Measurements from ENCODE around the gene LHPP.
A peak's percentile ranks its signal among the peaks of the same experiment; 100 is the strongest.

Gene LHPP

GRCh38 chr10:124517931-124518330 is 56.3 kb downstream of the LHPP start:
- Histone ChIP-seq H3K27ac (ENCODE audit: extremely low read depth, low read depth, low read length) (no peak overlapping the region), H3K36me3 (ENCODE audit: control insufficient read depth in 2 of 2, insufficient read depth in 1 of 2, low read length in 2 of 2) (no peaks in the 10 kb centered on the region), H3K4me3 (ENCODE audit: low read depth, low read length) (no peak overlapping the region), H3K9me3 (ENCODE audit: control insufficient read depth, insufficient read depth, low read depth, low read length) (no peaks in the 10 kb centered on the region), H3K4me1 (ENCODE audit: control insufficient read depth, insufficient read depth, low read length) (no peaks in the 10 kb centered on the region)
- ChIA-PET CTCF (no interaction called here), POLR2A (no interaction called here)
- TF ChIP-seq KLF10 (tag by site-specific recombination; IDR thresholded peaks at IDR 0.05) = no peak
- TF ChIP-seq ZNF24 (tag by site-specific recombination; IDR thresholded peaks at IDR 0.05) = no peak
- TF ChIP-seq PRDM1 (tag by site-specific recombination; IDR thresholded peaks at IDR 0.05) = no peak
- no peak for TF ChIP-seq ZBTB20 (tag by site-specific recombination; IDR thresholded peaks at IDR 0.05)
- no peak for TF ChIP-seq ZNF266 (tag by site-specific recombination; IDR thresholded peaks at IDR 0.05; ENCODE audit: low read depth)
- no peak for TF ChIP-seq KLF9 (tag by site-specific recombination; IDR thresholded peaks at IDR 0.05; ENCODE audit: low read depth)
- TF ChIP-seq ZNF596 (tag by site-specific recombination; IDR thresholded peaks at IDR 0.05) = no peak

DNA sequence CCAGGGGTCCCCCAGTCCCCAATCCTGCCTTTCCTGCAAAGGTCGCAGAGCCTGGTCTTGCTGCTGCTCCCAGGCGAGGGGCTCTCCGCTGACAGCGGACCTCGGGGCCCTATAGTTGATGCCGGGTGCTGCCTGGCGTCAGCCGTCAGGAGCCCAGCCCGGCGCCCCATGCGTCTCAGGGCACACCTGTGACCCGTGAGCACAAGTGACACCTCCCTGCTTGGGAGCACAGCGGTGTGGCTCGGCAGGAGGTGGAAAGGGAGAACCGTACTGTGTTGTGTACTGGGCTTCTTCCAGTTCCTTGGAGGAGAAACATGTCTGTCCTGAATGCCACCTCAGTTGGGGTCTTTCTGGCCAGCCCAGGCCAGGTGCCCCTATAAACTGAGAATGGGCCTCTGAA is 56.7 kb downstream of the LHPP start:
- CTCF ChIA-PET = no interaction called here

GRCh38 chr10:124520558-124521428 is 59.2 kb downstream of the LHPP start:
- ChIA-PET POLR2A (no interaction called here), CTCF (interaction anchor here (0.7 to 1.1 kb wide), 3 partner anchors 8 to 226 kb away, joined by 3 read pairs; no protein-coding TSS in a partner anchor)
- Histone ChIP-seq H3K36me3 (ENCODE audit: control insufficient read depth in 2 of 2, insufficient read depth in 1 of 2, low read length in 2 of 2) (no peaks in the 10 kb centered on the region), H3K9me3 (ENCODE audit: control insufficient read depth, insufficient read depth, low read depth, low read length) (no peaks in the 10 kb centered on the region), H3K27ac (ENCODE audit: extremely low read depth, low read depth, low read length) (no peak overlapping the region), H3K4me3 (ENCODE audit: low read depth, low read length) (no peak overlapping the region), H3K4me1 (ENCODE audit: control insufficient read depth, insufficient read depth, low read length) (no peaks in the 10 kb centered on the region)
- TF ChIP-seq ZNF513 (tag by site-specific recombination; IDR thresholded peaks at IDR 0.05) (no peak), GLIS1 (tag by site-specific recombination; IDR thresholded peaks at IDR 0.05) (peak; percentile 11; the same call in 1 of the 2 replicates), ZNF341 (tag by site-specific recombination; IDR thresholded peaks at IDR 0.05; ENCODE audit: low read depth) (0 out of 2 replicates have a peak, but pooled peaks have one; percentile 19)

More for the DNA sequence above, 56.7 kb downstream of the LHPP start:
- no peaks in the 10 kb centered on the region for H3K4me1 ChIP-seq (ENCODE audit: control insufficient read depth, insufficient read depth, low read length)
- TF ChIP-seq ZNF248 (tag by site-specific recombination; IDR thresholded peaks at IDR 0.05) (no peak), ZNF239 (tag by site-specific recombination; IDR thresholded peaks at IDR 0.05) (no peak), KLF16 (tag by site-specific recombination; IDR thresholded peaks at IDR 0.05) (no peak), ZNF416 (tag by site-specific recombination; IDR thresholded peaks at IDR 0.05) (no peak), ZNF600 (tag by site-specific recombination; IDR thresholded peaks at IDR 0.05) (no peak), ZBTB1 (tag by site-specific recombination; IDR thresholded peaks at IDR 0.05) (no peak)
- TF ChIP-seq, protein P1, sequence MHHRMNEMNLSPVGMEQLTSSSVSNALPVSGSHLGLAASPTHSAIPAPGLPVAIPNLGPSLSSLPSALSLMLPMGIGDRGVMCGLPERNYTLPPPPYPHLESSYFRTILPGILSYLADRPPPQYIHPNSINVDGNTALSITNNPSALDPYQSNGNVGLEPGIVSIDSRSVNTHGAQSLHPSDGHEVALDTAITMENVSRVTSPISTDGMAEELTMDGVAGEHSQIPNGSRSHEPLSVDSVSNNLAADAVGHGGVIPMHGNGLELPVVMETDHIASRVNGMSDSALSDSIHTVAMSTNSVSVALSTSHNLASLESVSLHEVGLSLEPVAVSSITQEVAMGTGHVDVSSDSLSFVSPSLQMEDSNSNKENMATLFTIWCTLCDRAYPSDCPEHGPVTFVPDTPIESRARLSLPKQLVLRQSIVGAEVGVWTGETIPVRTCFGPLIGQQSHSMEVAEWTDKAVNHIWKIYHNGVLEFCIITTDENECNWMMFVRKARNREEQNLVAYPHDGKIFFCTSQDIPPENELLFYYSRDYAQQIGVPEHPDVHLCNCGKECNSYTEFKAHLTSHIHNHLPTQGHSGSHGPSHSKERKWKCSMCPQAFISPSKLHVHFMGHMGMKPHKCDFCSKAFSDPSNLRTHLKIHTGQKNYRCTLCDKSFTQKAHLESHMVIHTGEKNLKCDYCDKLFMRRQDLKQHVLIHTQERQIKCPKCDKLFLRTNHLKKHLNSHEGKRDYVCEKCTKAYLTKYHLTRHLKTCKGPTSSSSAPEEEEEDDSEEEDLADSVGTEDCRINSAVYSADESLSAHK (tag by site-specific recombination; IDR thresholded peaks at IDR 0.05) = no peak
- H3K9me3 ChIP-seq (ENCODE audit: control insufficient read depth, insufficient read depth, low read depth, low read length) = no peaks in the 10 kb centered on the region
- H3K4me3 ChIP-seq (ENCODE audit: low read depth, low read length) = no peak overlapping the region
- no peak overlapping the region for H3K27ac ChIP-seq (ENCODE audit: extremely low read depth, low read depth, low read length)
- POLR2A ChIA-PET = no interaction called here
- no peaks in the 10 kb centered on the region for H3K36me3 ChIP-seq (ENCODE audit: control insufficient read depth in 2 of 2, insufficient read depth in 1 of 2, low read length in 2 of 2)
